HCT116 (cell line): ENCODE results near the gene SYNDIG1. TPM values are rescaled to one million over a fixed set of nuclear protein-coding genes. Genes with fewer than 3 reads are reported as not detected.

ENCODE experiments used
- ATAC-seq: fragments of 200-7000 bp; cut with Tn5 transposase; 2 replicates; pipeline ENCODE4 v1.9.1; 2020; ENCODE audit warnings: mild to moderate bottlenecking, moderate library complexity
- BruUV-seq: library from RNA; stranded (reverse); fragments of 400-500 nt; replicated peaks from 2 replicates; lab custom pipeline; 2021; lab: Mats Ljungman, UMichigan
- CTCF ChIA-PET: fragments of 300-600 bp; sonication (Branson Sonifier 250); formaldehyde crosslinking; loops from one replicate; lab custom pipeline; 2021; ENCODE audit warnings: antibody characterized with exemption; lab: Charles Lee
- POLR2A ChIA-PET: fragments of 300-600, 350-600 bp; sonication (Branson Sonifier 250); formaldehyde crosslinking; loops from one replicate; lab custom pipeline; 2021; ENCODE audit warnings: antibody characterized with exemption; lab: Charles Lee
- RAD21 ChIA-PET, 2 experiments: fragments of 300-600 bp; sonication (Branson Sonifier 250); formaldehyde crosslinking; loops; one replicate each; lab custom pipeline; 2023; ENCODE audit warnings: low total read pairs in 2 of 2; ENCODE audit not compliant: uncharacterized antibody in 2 of 2, unreplicated experiment in 2 of 2, low non-redundant PET in 1 of 2; lab: Charles Lee
- DNase-seq: peaks from one replicate; pipeline ENCODE4 v3.0.0-alpha.2; 2010; ENCODE audit warnings: low read depth, low spot score
- H2AFZ ChIP-seq: fragments of 200-600 bp; shearing (Covaris generic), sonication (generic); 2 replicates; pipeline ENCODE4 v1.6.1; 2017; ENCODE audit warnings: low read depth, mixed run types, mixed read lengths, antibody characterized with exemption, low read length; ENCODE audit not compliant: poor library complexity, severe bottlenecking
- H3K27ac ChIP-seq: 2 replicates; pipeline ENCODE4 v1.5.1; 2012; ENCODE audit warnings: low read depth, low read length
- H3K27me3 ChIP-seq: fragments of 200-600 bp; sonication (generic); 2 replicates; pipeline ENCODE4 v1.6.1; 2016; ENCODE audit warnings: mixed run types, low read length, mixed read lengths; ENCODE audit not compliant: insufficient read depth
- H3K36me3 ChIP-seq, 2 experiments: fragments of 200-500 bp in 1 of 2; fragments of 200-600 bp in 1 of 2; sonication (Bioruptor generic) in 1 of 2; sonication (generic) in 1 of 2; 2 replicates each; pipeline versions ENCODE4 v1.5.1 to v1.6.1; 2014 to 2016; ENCODE audit warnings: low read length in 2 of 2, inconsistent platforms in 1 of 2, mixed read lengths in 1 of 2, mixed run types in 1 of 2; ENCODE audit not compliant: insufficient read depth in 2 of 2, control insufficient read depth in 1 of 2
- H3K4me1 ChIP-seq, 2 experiments: fragments of 200-600 bp in 1 of 2; sonication (generic) in 1 of 2; 2 replicates each; pipeline versions ENCODE4 v1.5.1 to v1.6.1; 2012 to 2017; ENCODE audit warnings: low read length in 2 of 2, inconsistent platforms in 1 of 2, mild to moderate bottlenecking in 1 of 2, mixed read lengths in 1 of 2, mixed run types in 1 of 2, moderate library complexity in 1 of 2; ENCODE audit not compliant: insufficient read depth in 2 of 2, control insufficient read depth in 1 of 2
- H3K4me2 ChIP-seq: fragments of 200-600 bp; sonication (generic); 2 replicates; pipeline ENCODE4 v1.6.1; 2017; ENCODE audit warnings: mixed run types, low read length, mixed read lengths
- H3K4me3 ChIP-seq, 2 experiments: fragments of 200-600 bp in 1 of 2; sonication (generic) in 1 of 2; replicated peaks in 1 of 2; 2 replicates each; pipeline ENCODE4 v1.5.1; 2011 to 2016; ENCODE audit warnings: low read length in 2 of 2, control low read depth in 1 of 2, low read depth in 1 of 2, mild to moderate bottlenecking in 1 of 2, mixed read lengths in 1 of 2, mixed run types in 1 of 2
- H3K79me2 ChIP-seq: fragments of 200-600 bp; sonication (generic); 2 replicates; pipeline ENCODE4 v1.6.1; 2017; ENCODE audit warnings: mild to moderate bottlenecking, mixed run types, low read length, moderate library complexity, mixed read lengths; ENCODE audit not compliant: insufficient read depth
- H3K9ac ChIP-seq: fragments of 200-600 bp; sonication (generic); 2 replicates; pipeline ENCODE4 v1.6.1; 2016; ENCODE audit warnings: low read length, mixed read lengths
- H3K9me2 ChIP-seq: fragments of 200-600 bp; sonication (generic), shearing (Covaris generic); 2 replicates; pipeline ENCODE4 v1.6.1; 2017; ENCODE audit warnings: mixed run types, mild to moderate bottlenecking, moderate library complexity; ENCODE audit not compliant: insufficient read depth
- H3K9me3 ChIP-seq, 2 experiments: fragments of 200-500 bp in 1 of 2; fragments of 200-600 bp in 1 of 2; sonication (Bioruptor generic) in 1 of 2; sonication (generic) in 1 of 2; 2 replicates each; pipeline ENCODE4 v1.6.1; 2014 to 2017; ENCODE audit warnings: low read length in 2 of 2, mixed read lengths in 2 of 2, inconsistent platforms in 1 of 2, low read depth in 1 of 2, mild to moderate bottlenecking in 1 of 2, mixed run types in 1 of 2, moderate library complexity in 1 of 2; ENCODE audit not compliant: control insufficient read depth in 1 of 2, insufficient read depth in 1 of 2
- H4K20me1 ChIP-seq: fragments of 200-600 bp; sonication (generic), shearing (Covaris generic); 2 replicates; pipeline ENCODE4 v1.6.1; 2017; ENCODE audit warnings: mixed run types, mild to moderate bottlenecking, moderate library complexity; ENCODE audit not compliant: insufficient read depth
- CBX3 ChIP-seq: IDR thresholded peaks from 2 replicates; pipeline ENCODE4 v1.6.1; 2012; ENCODE audit warnings: low read depth
- ELF1 ChIP-seq: IDR thresholded peaks from 2 replicates; pipeline ENCODE4 v1.6.1; 2012; ENCODE audit warnings: low read depth, borderline replicate concordance
- EZH2phosphoT487 ChIP-seq: fragments of 200-600 bp; IDR thresholded peaks from 2 replicates; pipeline ENCODE4 v1.6.1; 2018; ENCODE audit warnings: antibody characterized with exemption, borderline replicate concordance
- FOSL1 ChIP-seq: IDR thresholded peaks from 2 replicates; pipeline ENCODE4 v1.6.1; 2012; ENCODE audit warnings: low read depth
- JUND ChIP-seq: IDR thresholded peaks from 2 replicates; pipeline ENCODE4 v1.6.1; 2012
- POLR2A ChIP-seq: IDR thresholded peaks from 2 replicates; pipeline ENCODE4 v1.7.0; 2011; ENCODE audit warnings: borderline replicate concordance; ENCODE audit not compliant: insufficient read depth, insufficient read length; ENCODE audit errors: extremely low read depth
- RAD21 ChIP-seq: IDR thresholded peaks from 2 replicates; pipeline ENCODE4 v1.6.1; 2012; ENCODE audit warnings: low read depth, mild to moderate bottlenecking
- SIN3A ChIP-seq: IDR thresholded peaks from 2 replicates; pipeline ENCODE4 v1.6.1; 2012; ENCODE audit warnings: low read depth
- SP1 ChIP-seq: IDR thresholded peaks from 2 replicates; pipeline ENCODE4 v1.6.1; 2012; ENCODE audit warnings: low read depth
- SRF ChIP-seq: IDR thresholded peaks from 2 replicates; pipeline ENCODE4 v1.6.1; 2012; ENCODE audit warnings: low read depth
- TCF7L2 ChIP-seq: IDR thresholded peaks from 2 replicates; pipeline ENCODE4 v1.7.0; 2011; ENCODE audit warnings: borderline replicate concordance, inconsistent platforms; ENCODE audit not compliant: insufficient read depth, insufficient read length; ENCODE audit errors: extremely low read depth
- ZFX ChIP-seq: fragments of 450-650 bp; IDR thresholded peaks from 2 replicates; pipeline ENCODE4 v1.6.1; 2017
- ZNF274 ChIP-seq: fragments of 200-500 bp; sonication (Bioruptor generic); IDR thresholded peaks from 2 replicates; pipeline ENCODE4 v1.6.1; 2014; ENCODE audit warnings: mild to moderate bottlenecking, low read depth, low read length, inconsistent platforms
- intact Hi-C: fragments of 100-400 bp; cut with micrococcal nuclease; formaldehyde crosslinking; loops from 2 replicates; pipeline ENCODE4 v1.10.0; 2022
- total RNA-seq: library from RNA; stranded (reverse); gene quantifications from one replicate; pipeline ENCODE4 v1.2.1, GENCODE V29; 2021; ENCODE audit not compliant: unreplicated experiment
- TF ChIP-seq, protein P1 (sequence below): IDR thresholded peaks from 2 replicates; pipeline ENCODE4 v1.6.1; 2011; ENCODE audit warnings: mild to moderate bottlenecking, low read length, moderate library complexity; ENCODE audit not compliant: insufficient replicate concordance; ENCODE audit errors: extremely low read depth
- TF ChIP-seq, protein P2 (sequence below): IDR thresholded peaks from 2 replicates; pipeline ENCODE4 v1.6.1; 2012
- TF ChIP-seq, protein P3 (sequence below), 3 experiments: fragments of 200-600 bp in 1 of 3; sonication (generic) in 1 of 3; IDR thresholded peaks in 2 of 3; conservative IDR thresholded peaks in 1 of 3; 2 replicates each; pipeline ENCODE4 v1.5.1; 2012 to 2017; ENCODE audit warnings: low read depth in 2 of 3, low read length in 2 of 3, antibody characterized with exemption in 1 of 3, borderline replicate concordance in 1 of 3, control low read depth in 1 of 3, mild to moderate bottlenecking in 1 of 3, mixed read lengths in 1 of 3, mixed run types in 1 of 3, moderate library complexity in 1 of 3; ENCODE audit not compliant: insufficient read depth in 1 of 3
- TF ChIP-seq, protein P4 (sequence below): IDR thresholded peaks from 2 replicates; pipeline ENCODE4 v1.6.1; 2012
- TF ChIP-seq, protein P5 (sequence below): IDR thresholded peaks from 2 replicates; pipeline ENCODE4 v1.6.1; 2012; ENCODE audit warnings: low read depth

Gene SYNDIG1
- total RNA-seq, 1 experiment from 2014 or later = not detected

DNA sequence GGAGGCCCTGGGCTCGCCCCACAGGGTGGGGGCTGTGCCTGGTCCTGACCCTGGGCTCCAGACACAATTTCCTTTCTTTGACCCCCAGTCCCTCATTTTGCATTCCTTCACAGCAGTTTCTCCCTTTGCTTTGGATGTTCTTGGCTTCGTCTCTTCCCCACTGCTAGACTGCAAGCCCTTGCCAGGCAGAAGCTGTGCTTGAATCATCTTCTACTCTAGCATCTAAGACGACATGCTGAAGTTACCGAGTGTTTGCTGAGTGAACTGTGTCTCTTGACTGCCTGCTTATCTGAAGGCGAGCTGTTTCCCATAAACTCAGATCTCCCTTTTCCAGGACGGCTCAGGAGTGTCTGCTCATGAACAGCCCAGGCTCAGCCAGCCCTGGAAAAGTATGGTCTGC is 14.3 kb upstream of the SYNDIG1 start:
- RAD21 ChIA-PET = no interaction called here
- Histone ChIP-seq H2AFZ (no peak overlapping the region), H3K79me2 (no peaks in the 10 kb centered on the region), H3K4me1 (no peaks in the 10 kb centered on the region), H3K9ac (no peak overlapping the region), H3K27ac (no peak overlapping the region), H3K36me3 (no peaks in the 10 kb centered on the region), H3K9me3 (no peaks in the 10 kb centered on the region), H3K27me3 (peaks cover 16% of the 10 kb centered on the region), H3K4me2 (no peak overlapping the region), H3K9me2 (no peaks in the 10 kb centered on the region), H3K4me3 (no peak overlapping the region), H4K20me1 (no peaks in the 10 kb centered on the region)
- POLR2A ChIA-PET = no interaction called here
- CTCF ChIA-PET = no interaction called here
- DNase-seq (no peak), ATAC-seq (no peak)
- intact Hi-C loops = no loop called here
- no TSS peak for BruUV-seq
- no peak for TF ChIP-seq ELF1
- no peak for TF ChIP-seq RAD21
- TF ChIP-seq FOSL1 = no peak
- TF ChIP-seq, protein P1, sequence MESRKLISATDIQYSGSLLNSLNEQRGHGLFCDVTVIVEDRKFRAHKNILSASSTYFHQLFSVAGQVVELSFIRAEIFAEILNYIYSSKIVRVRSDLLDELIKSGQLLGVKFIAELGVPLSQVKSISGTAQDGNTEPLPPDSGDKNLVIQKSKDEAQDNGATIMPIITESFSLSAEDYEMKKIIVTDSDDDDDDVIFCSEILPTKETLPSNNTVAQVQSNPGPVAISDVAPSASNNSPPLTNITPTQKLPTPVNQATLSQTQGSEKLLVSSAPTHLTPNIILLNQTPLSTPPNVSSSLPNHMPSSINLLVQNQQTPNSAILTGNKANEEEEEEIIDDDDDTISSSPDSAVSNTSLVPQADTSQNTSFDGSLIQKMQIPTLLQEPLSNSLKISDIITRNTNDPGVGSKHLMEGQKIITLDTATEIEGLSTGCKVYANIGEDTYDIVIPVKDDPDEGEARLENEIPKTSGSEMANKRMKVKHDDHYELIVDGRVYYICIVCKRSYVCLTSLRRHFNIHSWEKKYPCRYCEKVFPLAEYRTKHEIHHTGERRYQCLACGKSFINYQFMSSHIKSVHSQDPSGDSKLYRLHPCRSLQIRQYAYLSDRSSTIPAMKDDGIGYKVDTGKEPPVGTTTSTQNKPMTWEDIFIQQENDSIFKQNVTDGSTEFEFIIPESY = no peak
- TF ChIP-seq SIN3A = no peak
- TF ChIP-seq SRF = no peak
- TF ChIP-seq ZFX = no peak
- no peak for TF ChIP-seq ZNF274
- no peak for TF ChIP-seq TCF7L2
- no peak for TF ChIP-seq EZH2phosphoT487
- no peak for TF ChIP-seq JUND
- no peak for TF ChIP-seq SP1
- TF ChIP-seq, protein P2, sequence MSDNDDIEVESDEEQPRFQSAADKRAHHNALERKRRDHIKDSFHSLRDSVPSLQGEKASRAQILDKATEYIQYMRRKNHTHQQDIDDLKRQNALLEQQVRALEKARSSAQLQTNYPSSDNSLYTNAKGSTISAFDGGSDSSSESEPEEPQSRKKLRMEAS = no peak
- no peak for TF ChIP-seq POLR2A
- TF ChIP-seq, protein P3, sequence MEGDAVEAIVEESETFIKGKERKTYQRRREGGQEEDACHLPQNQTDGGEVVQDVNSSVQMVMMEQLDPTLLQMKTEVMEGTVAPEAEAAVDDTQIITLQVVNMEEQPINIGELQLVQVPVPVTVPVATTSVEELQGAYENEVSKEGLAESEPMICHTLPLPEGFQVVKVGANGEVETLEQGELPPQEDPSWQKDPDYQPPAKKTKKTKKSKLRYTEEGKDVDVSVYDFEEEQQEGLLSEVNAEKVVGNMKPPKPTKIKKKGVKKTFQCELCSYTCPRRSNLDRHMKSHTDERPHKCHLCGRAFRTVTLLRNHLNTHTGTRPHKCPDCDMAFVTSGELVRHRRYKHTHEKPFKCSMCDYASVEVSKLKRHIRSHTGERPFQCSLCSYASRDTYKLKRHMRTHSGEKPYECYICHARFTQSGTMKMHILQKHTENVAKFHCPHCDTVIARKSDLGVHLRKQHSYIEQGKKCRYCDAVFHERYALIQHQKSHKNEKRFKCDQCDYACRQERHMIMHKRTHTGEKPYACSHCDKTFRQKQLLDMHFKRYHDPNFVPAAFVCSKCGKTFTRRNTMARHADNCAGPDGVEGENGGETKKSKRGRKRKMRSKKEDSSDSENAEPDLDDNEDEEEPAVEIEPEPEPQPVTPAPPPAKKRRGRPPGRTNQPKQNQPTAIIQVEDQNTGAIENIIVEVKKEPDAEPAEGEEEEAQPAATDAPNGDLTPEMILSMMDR (IDR thresholded peaks at IDR 0.05 in 2 of 3, conservative IDR thresholded peaks at IDR 0.05 in 1 of 3; ENCODE audit: borderline replicate concordance in 1 of 3, insufficient read depth in 1 of 3, low read depth in 2 of 3, low read length in 2 of 3) = no peak
- no peak for TF ChIP-seq CBX3
- TF ChIP-seq, protein P4, sequence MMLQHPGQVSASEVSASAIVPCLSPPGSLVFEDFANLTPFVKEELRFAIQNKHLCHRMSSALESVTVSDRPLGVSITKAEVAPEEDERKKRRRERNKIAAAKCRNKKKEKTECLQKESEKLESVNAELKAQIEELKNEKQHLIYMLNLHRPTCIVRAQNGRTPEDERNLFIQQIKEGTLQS = no peak
- TF ChIP-seq, protein P5, sequence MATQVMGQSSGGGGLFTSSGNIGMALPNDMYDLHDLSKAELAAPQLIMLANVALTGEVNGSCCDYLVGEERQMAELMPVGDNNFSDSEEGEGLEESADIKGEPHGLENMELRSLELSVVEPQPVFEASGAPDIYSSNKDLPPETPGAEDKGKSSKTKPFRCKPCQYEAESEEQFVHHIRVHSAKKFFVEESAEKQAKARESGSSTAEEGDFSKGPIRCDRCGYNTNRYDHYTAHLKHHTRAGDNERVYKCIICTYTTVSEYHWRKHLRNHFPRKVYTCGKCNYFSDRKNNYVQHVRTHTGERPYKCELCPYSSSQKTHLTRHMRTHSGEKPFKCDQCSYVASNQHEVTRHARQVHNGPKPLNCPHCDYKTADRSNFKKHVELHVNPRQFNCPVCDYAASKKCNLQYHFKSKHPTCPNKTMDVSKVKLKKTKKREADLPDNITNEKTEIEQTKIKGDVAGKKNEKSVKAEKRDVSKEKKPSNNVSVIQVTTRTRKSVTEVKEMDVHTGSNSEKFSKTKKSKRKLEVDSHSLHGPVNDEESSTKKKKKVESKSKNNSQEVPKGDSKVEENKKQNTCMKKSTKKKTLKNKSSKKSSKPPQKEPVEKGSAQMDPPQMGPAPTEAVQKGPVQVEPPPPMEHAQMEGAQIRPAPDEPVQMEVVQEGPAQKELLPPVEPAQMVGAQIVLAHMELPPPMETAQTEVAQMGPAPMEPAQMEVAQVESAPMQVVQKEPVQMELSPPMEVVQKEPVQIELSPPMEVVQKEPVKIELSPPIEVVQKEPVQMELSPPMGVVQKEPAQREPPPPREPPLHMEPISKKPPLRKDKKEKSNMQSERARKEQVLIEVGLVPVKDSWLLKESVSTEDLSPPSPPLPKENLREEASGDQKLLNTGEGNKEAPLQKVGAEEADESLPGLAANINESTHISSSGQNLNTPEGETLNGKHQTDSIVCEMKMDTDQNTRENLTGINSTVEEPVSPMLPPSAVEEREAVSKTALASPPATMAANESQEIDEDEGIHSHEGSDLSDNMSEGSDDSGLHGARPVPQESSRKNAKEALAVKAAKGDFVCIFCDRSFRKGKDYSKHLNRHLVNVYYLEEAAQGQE = no peak
